HCT116 (cell line): ENCODE measurements around the gene ZNF785. TPM values are rescaled to one million over a fixed set of nuclear protein-coding genes. Genes with fewer than 3 reads are reported as not detected.
A peak's percentile ranks its signal among the peaks of the same experiment; 100 is the strongest.

ENCODE experiments used
- ATAC-seq: fragments of 200-7000 bp; cut with Tn5 transposase; 2 replicates; pipeline ENCODE4 v1.9.1; 2020; ENCODE audit warnings: mild to moderate bottlenecking, moderate library complexity
- BruUV-seq: library from RNA; stranded (reverse); fragments of 400-500 nt; replicated peaks from 2 replicates; lab custom pipeline; 2021; lab: Mats Ljungman, UMichigan
- CTCF ChIA-PET: fragments of 300-600 bp; sonication (Branson Sonifier 250); formaldehyde crosslinking; loops from one replicate; lab custom pipeline; 2021; ENCODE audit warnings: antibody characterized with exemption; lab: Charles Lee
- POLR2A ChIA-PET: fragments of 300-600, 350-600 bp; sonication (Branson Sonifier 250); formaldehyde crosslinking; loops from one replicate; lab custom pipeline; 2021; ENCODE audit warnings: antibody characterized with exemption; lab: Charles Lee
- RAD21 ChIA-PET, 2 experiments: fragments of 300-600 bp; sonication (Branson Sonifier 250); formaldehyde crosslinking; loops; one replicate each; lab custom pipeline; 2023; ENCODE audit warnings: low total read pairs in 2 of 2; ENCODE audit not compliant: uncharacterized antibody in 2 of 2, unreplicated experiment in 2 of 2, low non-redundant PET in 1 of 2; lab: Charles Lee
- DNase-seq: peaks from one replicate; pipeline ENCODE4 v3.0.0-alpha.2; 2010; ENCODE audit warnings: low read depth, low spot score
- H2AFZ ChIP-seq: fragments of 200-600 bp; shearing (Covaris generic), sonication (generic); 2 replicates; pipeline ENCODE4 v1.6.1; 2017; ENCODE audit warnings: low read depth, mixed run types, mixed read lengths, antibody characterized with exemption, low read length; ENCODE audit not compliant: poor library complexity, severe bottlenecking
- H3K27ac ChIP-seq: 2 replicates; pipeline ENCODE4 v1.5.1; 2012; ENCODE audit warnings: low read depth, low read length
- H3K27me3 ChIP-seq: fragments of 200-600 bp; sonication (generic); 2 replicates; pipeline ENCODE4 v1.6.1; 2016; ENCODE audit warnings: mixed run types, low read length, mixed read lengths; ENCODE audit not compliant: insufficient read depth
- H3K36me3 ChIP-seq, 2 experiments: fragments of 200-500 bp in 1 of 2; fragments of 200-600 bp in 1 of 2; sonication (Bioruptor generic) in 1 of 2; sonication (generic) in 1 of 2; 2 replicates each; pipeline versions ENCODE4 v1.5.1 to v1.6.1; 2014 to 2016; ENCODE audit warnings: low read length in 2 of 2, inconsistent platforms in 1 of 2, mixed read lengths in 1 of 2, mixed run types in 1 of 2; ENCODE audit not compliant: insufficient read depth in 2 of 2, control insufficient read depth in 1 of 2
- H3K4me1 ChIP-seq, 2 experiments: fragments of 200-600 bp in 1 of 2; sonication (generic) in 1 of 2; 2 replicates each; pipeline versions ENCODE4 v1.5.1 to v1.6.1; 2012 to 2017; ENCODE audit warnings: low read length in 2 of 2, inconsistent platforms in 1 of 2, mild to moderate bottlenecking in 1 of 2, mixed read lengths in 1 of 2, mixed run types in 1 of 2, moderate library complexity in 1 of 2; ENCODE audit not compliant: insufficient read depth in 2 of 2, control insufficient read depth in 1 of 2
- H3K4me2 ChIP-seq: fragments of 200-600 bp; sonication (generic); 2 replicates; pipeline ENCODE4 v1.6.1; 2017; ENCODE audit warnings: mixed run types, low read length, mixed read lengths
- H3K4me3 ChIP-seq, 2 experiments: fragments of 200-600 bp in 1 of 2; sonication (generic) in 1 of 2; replicated peaks in 1 of 2; 2 replicates each; pipeline ENCODE4 v1.5.1; 2011 to 2016; ENCODE audit warnings: low read length in 2 of 2, control low read depth in 1 of 2, low read depth in 1 of 2, mild to moderate bottlenecking in 1 of 2, mixed read lengths in 1 of 2, mixed run types in 1 of 2
- H3K79me2 ChIP-seq: fragments of 200-600 bp; sonication (generic); 2 replicates; pipeline ENCODE4 v1.6.1; 2017; ENCODE audit warnings: mild to moderate bottlenecking, mixed run types, low read length, moderate library complexity, mixed read lengths; ENCODE audit not compliant: insufficient read depth
- H3K9ac ChIP-seq: fragments of 200-600 bp; sonication (generic); 2 replicates; pipeline ENCODE4 v1.6.1; 2016; ENCODE audit warnings: low read length, mixed read lengths
- H3K9me2 ChIP-seq: fragments of 200-600 bp; sonication (generic), shearing (Covaris generic); 2 replicates; pipeline ENCODE4 v1.6.1; 2017; ENCODE audit warnings: mixed run types, mild to moderate bottlenecking, moderate library complexity; ENCODE audit not compliant: insufficient read depth
- H3K9me3 ChIP-seq, 2 experiments: fragments of 200-500 bp in 1 of 2; fragments of 200-600 bp in 1 of 2; sonication (Bioruptor generic) in 1 of 2; sonication (generic) in 1 of 2; 2 replicates each; pipeline ENCODE4 v1.6.1; 2014 to 2017; ENCODE audit warnings: low read length in 2 of 2, mixed read lengths in 2 of 2, inconsistent platforms in 1 of 2, low read depth in 1 of 2, mild to moderate bottlenecking in 1 of 2, mixed run types in 1 of 2, moderate library complexity in 1 of 2; ENCODE audit not compliant: control insufficient read depth in 1 of 2, insufficient read depth in 1 of 2
- H4K20me1 ChIP-seq: fragments of 200-600 bp; sonication (generic), shearing (Covaris generic); 2 replicates; pipeline ENCODE4 v1.6.1; 2017; ENCODE audit warnings: mixed run types, mild to moderate bottlenecking, moderate library complexity; ENCODE audit not compliant: insufficient read depth
- ATF3 ChIP-seq: IDR thresholded peaks from 2 replicates; pipeline ENCODE4 v1.6.1; 2012
- CBX3 ChIP-seq: IDR thresholded peaks from 2 replicates; pipeline ENCODE4 v1.6.1; 2012; ENCODE audit warnings: low read depth
- CEBPB ChIP-seq: IDR thresholded peaks from 2 replicates; pipeline ENCODE4 v1.6.1; 2012; ENCODE audit warnings: low read depth
- FOSL1 ChIP-seq: IDR thresholded peaks from 2 replicates; pipeline ENCODE4 v1.6.1; 2012; ENCODE audit warnings: low read depth
- POLR2A ChIP-seq: IDR thresholded peaks from 2 replicates; pipeline ENCODE4 v1.7.0; 2011; ENCODE audit warnings: borderline replicate concordance; ENCODE audit not compliant: insufficient read depth, insufficient read length; ENCODE audit errors: extremely low read depth
- POLR2AphosphoS5 ChIP-seq: IDR thresholded peaks from 2 replicates; pipeline ENCODE4 v1.6.1; 2011; ENCODE audit warnings: mild to moderate bottlenecking, low read depth, low read length, moderate library complexity
- RAD21 ChIP-seq: IDR thresholded peaks from 2 replicates; pipeline ENCODE4 v1.6.1; 2012; ENCODE audit warnings: low read depth, mild to moderate bottlenecking
- SP1 ChIP-seq: IDR thresholded peaks from 2 replicates; pipeline ENCODE4 v1.6.1; 2012; ENCODE audit warnings: low read depth
- TCF7L2 ChIP-seq: IDR thresholded peaks from 2 replicates; pipeline ENCODE4 v1.7.0; 2011; ENCODE audit warnings: borderline replicate concordance, inconsistent platforms; ENCODE audit not compliant: insufficient read depth, insufficient read length; ENCODE audit errors: extremely low read depth
- ZBTB33 ChIP-seq: IDR thresholded peaks from 2 replicates; pipeline ENCODE4 v1.6.1; 2011; ENCODE audit warnings: mild to moderate bottlenecking, low read length, moderate library complexity; ENCODE audit not compliant: insufficient replicate concordance; ENCODE audit errors: extremely low read depth
- ZFX ChIP-seq: fragments of 450-650 bp; IDR thresholded peaks from 2 replicates; pipeline ENCODE4 v1.6.1; 2017
- ZNF274 ChIP-seq: fragments of 200-500 bp; sonication (Bioruptor generic); IDR thresholded peaks from 2 replicates; pipeline ENCODE4 v1.6.1; 2014; ENCODE audit warnings: mild to moderate bottlenecking, low read depth, low read length, inconsistent platforms
- intact Hi-C: fragments of 100-400 bp; cut with micrococcal nuclease; formaldehyde crosslinking; loops from 2 replicates; pipeline ENCODE4 v1.10.0; 2022
- total RNA-seq: library from RNA; stranded (reverse); gene quantifications from one replicate; pipeline ENCODE4 v1.2.1, GENCODE V29; 2021; ENCODE audit not compliant: unreplicated experiment
- TF ChIP-seq, protein P1 (sequence below): IDR thresholded peaks from 2 replicates; pipeline ENCODE4 v1.6.1; 2012; ENCODE audit warnings: low read depth

ZNF785 gene
- total RNA-seq, 1 experiment from 2014 or later: 0.15 TPM

- no peak for TF ChIP-seq ZBTB33
- peak; percentile 88 for TF ChIP-seq POLR2A
- TF ChIP-seq CEBPB: no peak
- no peak for TF ChIP-seq ZNF274
- TF ChIP-seq TCF7L2: peak; percentile 64
Measured at GRCh38 chr16:30557957-30558788, 27.3 kb downstream of the ZNF785 start, which contains the start of gene ZNF764 (continued).

DNA sequence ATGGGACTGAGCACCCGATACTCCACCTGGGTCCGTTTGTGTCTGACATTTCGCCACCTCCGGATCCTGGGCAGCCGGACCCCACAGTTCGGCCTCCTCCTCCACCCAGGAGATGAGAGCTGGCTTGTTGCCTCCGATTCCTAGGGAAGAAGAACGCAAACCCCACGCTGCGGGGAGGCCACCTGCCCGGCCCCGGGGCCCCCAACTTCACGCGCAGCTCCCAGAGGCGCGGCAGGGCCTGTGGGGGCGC is 27.9 kb downstream of the ZNF785 start:
- no peaks in the 10 kb centered on the region for H3K27me3 ChIP-seq
- POLR2A ChIA-PET: interaction anchor here (1.9 to 2.4 kb wide), 3 partner anchors 14 to 128 kb away, joined by 3 to 21 read pairs (median 20); partner anchors contain the start of genes DCTPP1, ZNF688 and ZNF747
- RAD21 ChIA-PET: interaction anchor here in 1 of 2 experiments (1.2 kb wide), 1 partner anchor 23 kb away, joined by 4 read pairs; the partner anchor contains the start of gene ZNF747
- intact Hi-C loops: no loop called here
- CTCF ChIA-PET: interaction anchor here (0.7 to 1.3 kb wide), 2 partner anchors 22 to 128 kb away, joined by 3 to 4 read pairs; partner anchors contain the start of gene DCTPP1
- TF ChIP-seq ZNF274 (no peak), POLR2AphosphoS5 (no peak), FOSL1 (no peak), SP1 (no peak), ATF3 (no peak), ZFX (no peak), CBX3 (no peak), RAD21 (no peak)
- TF ChIP-seq, protein P1, sequence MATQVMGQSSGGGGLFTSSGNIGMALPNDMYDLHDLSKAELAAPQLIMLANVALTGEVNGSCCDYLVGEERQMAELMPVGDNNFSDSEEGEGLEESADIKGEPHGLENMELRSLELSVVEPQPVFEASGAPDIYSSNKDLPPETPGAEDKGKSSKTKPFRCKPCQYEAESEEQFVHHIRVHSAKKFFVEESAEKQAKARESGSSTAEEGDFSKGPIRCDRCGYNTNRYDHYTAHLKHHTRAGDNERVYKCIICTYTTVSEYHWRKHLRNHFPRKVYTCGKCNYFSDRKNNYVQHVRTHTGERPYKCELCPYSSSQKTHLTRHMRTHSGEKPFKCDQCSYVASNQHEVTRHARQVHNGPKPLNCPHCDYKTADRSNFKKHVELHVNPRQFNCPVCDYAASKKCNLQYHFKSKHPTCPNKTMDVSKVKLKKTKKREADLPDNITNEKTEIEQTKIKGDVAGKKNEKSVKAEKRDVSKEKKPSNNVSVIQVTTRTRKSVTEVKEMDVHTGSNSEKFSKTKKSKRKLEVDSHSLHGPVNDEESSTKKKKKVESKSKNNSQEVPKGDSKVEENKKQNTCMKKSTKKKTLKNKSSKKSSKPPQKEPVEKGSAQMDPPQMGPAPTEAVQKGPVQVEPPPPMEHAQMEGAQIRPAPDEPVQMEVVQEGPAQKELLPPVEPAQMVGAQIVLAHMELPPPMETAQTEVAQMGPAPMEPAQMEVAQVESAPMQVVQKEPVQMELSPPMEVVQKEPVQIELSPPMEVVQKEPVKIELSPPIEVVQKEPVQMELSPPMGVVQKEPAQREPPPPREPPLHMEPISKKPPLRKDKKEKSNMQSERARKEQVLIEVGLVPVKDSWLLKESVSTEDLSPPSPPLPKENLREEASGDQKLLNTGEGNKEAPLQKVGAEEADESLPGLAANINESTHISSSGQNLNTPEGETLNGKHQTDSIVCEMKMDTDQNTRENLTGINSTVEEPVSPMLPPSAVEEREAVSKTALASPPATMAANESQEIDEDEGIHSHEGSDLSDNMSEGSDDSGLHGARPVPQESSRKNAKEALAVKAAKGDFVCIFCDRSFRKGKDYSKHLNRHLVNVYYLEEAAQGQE: no peak
- TF ChIP-seq, all 23 proteins: peak for 0
- H3K4me1 ChIP-seq: peaks cover 10 to 21% of the 10 kb centered on the region in 2 experiments
- ATAC-seq (peak; percentile 4; the same call in 1 of the 2 replicates), DNase-seq (no peak)
- H3K4me3 ChIP-seq: peak overlapping the region; percentile 79 to 94
- H3K27ac ChIP-seq: peak overlapping the region; percentile 85
- no peaks in the 10 kb centered on the region for H3K9me3 ChIP-seq
- no TSS peak for BruUV-seq
- H3K4me2 ChIP-seq: peak overlapping the region; percentile 93
- H3K79me2 ChIP-seq: peaks cover 14% of the 10 kb centered on the region; the same call in 1 of the 2 replicates
- no peaks in the 10 kb centered on the region for H4K20me1 ChIP-seq
- peaks cover 4% of the 10 kb centered on the region in 2 experiments; a peak in 2 of 4 replicates for H3K36me3 ChIP-seq
- H3K9ac ChIP-seq: peak overlapping the region; percentile 93
- no peak overlapping the region for H2AFZ ChIP-seq
- no peaks in the 10 kb centered on the region for H3K9me2 ChIP-seq
